Skeletal muscle cell (primary cell): Measurements from ENCODE around the gene WNT6.
"Not testable (repeated sequence)": the region's sequence is repeated elsewhere in the genome, so short reads cannot be mapped to it uniquely, and the experiment has no call there.

ENCODE experiments used
- DNase-seq: peaks from one replicate; pipeline ENCODE4 v3.0.0-alpha.2; 2010; ENCODE audit warnings: low read depth
- H3K4me3 ChIP-seq: 2 replicates; pipeline ENCODE4 v1.5.1; 2011; ENCODE audit warnings: low read depth, mild to moderate bottlenecking, control low read depth, low read length, moderate library complexity

The WNT6 gene

DNA sequence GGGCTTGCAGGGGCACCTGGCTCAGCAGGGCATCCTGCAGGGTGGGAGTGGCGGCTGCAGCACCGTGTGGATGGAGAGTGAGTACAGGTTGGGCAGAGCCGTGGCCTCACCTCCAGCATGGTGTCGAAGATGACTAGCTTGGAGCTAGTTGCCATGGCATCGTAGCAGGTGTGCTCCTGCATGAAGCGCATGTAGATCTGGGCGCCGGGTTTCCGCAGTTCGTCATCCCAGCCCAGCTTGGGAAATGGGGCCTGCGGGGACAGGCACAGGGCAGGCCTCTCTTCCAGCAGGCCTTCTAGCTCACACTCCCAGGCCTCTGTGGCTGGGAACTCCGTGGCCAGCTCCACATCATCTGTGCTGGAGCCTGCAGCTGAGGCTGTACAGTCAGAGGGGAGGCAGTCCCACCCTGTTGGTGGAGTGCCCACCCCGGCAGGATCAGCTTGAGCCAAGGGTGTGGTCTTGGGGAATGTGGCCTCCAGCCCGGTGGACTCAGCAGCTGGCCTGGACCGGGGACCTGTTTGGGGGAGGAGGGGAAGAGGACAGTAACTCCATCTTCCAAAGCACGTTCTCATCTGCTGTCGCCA is 29.6 kb upstream of the WNT6 start:
- no peak for DNase-seq
- no peak overlapping the region for H3K4me3 ChIP-seq

GRCh38 chr2:218830526-218831306 is 28.9 kb upstream of the WNT6 start:
- no peak for DNase-seq
- no peak overlapping the region for H3K4me3 ChIP-seq

DNA sequence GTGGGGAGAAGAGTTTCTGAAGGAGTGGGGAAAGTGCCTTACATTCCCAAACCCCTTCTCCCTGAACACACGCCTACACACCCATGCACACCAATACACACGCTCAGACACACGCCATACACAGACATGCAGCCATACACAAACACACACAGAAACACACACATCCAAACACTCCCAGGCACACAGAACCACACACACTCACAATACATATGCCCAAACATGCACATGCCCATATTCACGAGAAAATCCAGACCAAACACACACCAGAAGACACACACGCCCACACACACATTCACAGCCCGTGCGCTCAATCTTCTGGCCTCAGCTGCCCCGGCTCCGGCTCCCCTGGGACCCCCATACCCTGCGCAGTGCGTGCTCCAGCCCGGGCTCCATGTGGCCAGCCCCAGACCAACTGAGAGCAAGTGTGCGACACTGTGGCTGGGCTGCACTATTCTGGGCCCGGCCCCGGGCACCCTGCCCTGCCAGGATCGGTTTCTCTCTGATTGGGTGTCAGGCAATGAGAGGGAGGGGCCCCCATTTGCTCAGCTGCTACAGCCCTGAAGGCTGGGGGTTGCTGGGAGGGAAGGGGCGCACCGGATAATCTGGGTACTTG is 28.1 kb upstream of the WNT6 start, which contains the start of gene PRKAG3:
PRKAG3 (minus strand) TSS at position 426 of the 613 bp plus-strand sequence.
- H3K4me3 ChIP-seq, result no peak within 1 kb of the TSS
- no peak for DNase-seq

DNA sequence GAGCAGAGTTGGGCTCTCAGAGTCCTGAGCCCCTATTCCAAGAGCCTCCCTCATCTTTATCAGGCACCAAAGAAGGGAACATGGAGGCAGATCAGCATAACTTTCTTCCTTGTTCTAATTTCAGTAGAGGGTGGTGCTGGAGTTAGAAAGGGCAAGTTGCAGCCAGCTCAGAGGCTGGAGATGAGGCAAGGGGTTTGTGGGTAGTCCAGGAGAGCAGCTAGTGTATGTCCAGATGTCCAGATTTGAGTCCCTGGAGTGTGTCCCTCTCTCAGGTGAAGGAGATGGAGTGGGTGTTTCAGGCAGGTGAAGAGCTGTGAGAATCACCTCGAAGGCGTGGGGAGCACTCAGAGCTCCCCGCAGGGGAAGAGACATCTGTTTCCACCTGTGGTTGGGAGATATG is 27.5 kb upstream of the WNT6 start:
- DNase-seq, result no peak
- no peak overlapping the region for H3K4me3 ChIP-seq

- DNase-seq, result no peak
- no peak overlapping the region for H3K4me3 ChIP-seq
Observed at GRCh38 chr2:218832520-218832919, 27.1 kb upstream of the WNT6 start.

- H3K4me3 ChIP-seq, result no peak overlapping the region
- DNase-seq, result no peak
Observed at GRCh38 chr2:218833023-218833609, 26.5 kb upstream of the WNT6 start.

- DNase-seq, result no peak
- H3K4me3 ChIP-seq, result no peak overlapping the region
Observed at GRCh38 chr2:218834685-218835084, 24.9 kb upstream of the WNT6 start.

DNA sequence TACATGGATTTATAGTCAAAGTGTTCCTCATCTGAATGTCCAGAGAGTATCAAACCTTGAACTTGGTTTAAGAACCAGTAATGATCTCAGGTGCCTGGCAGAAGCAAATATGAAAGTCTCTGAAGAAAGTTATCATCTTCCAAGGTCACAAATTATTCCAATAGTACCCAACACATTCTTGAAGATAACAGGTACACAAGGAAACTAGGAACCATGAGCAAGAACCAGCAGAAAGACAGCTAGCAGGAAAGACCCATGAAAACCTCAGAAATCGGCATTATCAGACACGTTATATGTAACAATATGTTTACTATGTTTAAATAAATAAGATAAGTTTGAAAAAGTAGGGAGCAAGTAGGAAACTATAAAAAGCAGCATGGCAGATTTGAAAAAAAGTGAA is 22.1 kb upstream of the WNT6 start:
- DNase-seq, result no peak
- H3K4me3 ChIP-seq, result no peak overlapping the region

GRCh38 chr2:218839430-218839829 is 20.2 kb upstream of the WNT6 start:
- no peak for DNase-seq
- no peak overlapping the region for H3K4me3 ChIP-seq

- DNase-seq, result no peak
- H3K4me3 ChIP-seq, result no peak overlapping the region
Observed at GRCh38 chr2:218839888-218840287, 19.7 kb upstream of the WNT6 start.

- H3K4me3 ChIP-seq, DNase-seq: not testable (repeated sequence)
Observed at GRCh38 chr2:218844334-218844733, 15.3 kb upstream of the WNT6 start.

- DNase-seq, H3K4me3 ChIP-seq: not testable (repeated sequence)
Observed at GRCh38 chr2:218846963-218847362, 12.6 kb upstream of the WNT6 start.

- no peak overlapping the region for H3K4me3 ChIP-seq
- DNase-seq, result no peak
Observed at GRCh38 chr2:218849721-218850120, 9.9 kb upstream of the WNT6 start.

DNA sequence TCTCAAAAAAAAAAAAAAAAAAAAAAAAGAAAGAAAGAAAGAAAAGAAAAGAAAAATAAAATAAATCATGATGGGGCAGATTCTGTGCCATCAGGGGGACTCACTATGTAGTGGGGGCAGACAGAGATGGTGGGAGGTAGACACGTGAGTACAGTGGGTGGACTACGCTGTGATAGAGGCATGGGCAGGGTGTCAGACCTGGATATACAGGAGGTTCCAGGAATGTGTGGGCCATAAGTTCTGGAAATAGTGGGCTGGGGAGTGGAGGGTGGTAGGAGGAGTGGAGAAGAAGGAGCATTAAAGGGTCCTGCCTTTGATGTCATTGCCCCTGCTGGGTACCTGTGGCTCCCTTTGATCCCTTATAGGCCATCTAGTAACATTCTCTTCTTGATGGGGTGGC is 8.8 kb upstream of the WNT6 start:
- DNase-seq, result no peak
- no peak overlapping the region for H3K4me3 ChIP-seq

DNA sequence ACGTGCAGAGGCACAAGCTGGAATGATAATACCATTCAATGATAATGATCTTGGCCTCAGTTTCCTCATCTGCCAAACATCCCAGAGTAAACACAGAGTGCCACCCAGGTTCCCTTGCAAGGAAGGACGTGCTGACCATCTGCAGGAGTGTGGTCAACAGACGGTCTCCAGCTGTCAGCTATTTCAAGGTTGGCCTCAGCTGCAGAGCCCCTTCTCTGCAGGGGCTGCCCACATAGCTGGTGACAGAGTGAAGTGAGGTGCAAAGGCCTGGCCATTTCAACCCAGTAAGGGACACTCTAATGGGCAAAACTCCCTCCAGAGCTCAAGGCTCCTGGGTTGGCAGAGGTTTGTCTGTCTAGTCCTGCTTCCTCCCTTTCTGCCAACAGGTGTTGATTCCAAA is 8.3 kb upstream of the WNT6 start:
- no peak for DNase-seq
- H3K4me3 ChIP-seq, result no peak overlapping the region

GRCh38 chr2:218852911-218853667 is 6.5 kb upstream of the WNT6 start:
- DNase-seq, result no peak
- no peak overlapping the region for H3K4me3 ChIP-seq

GRCh38 chr2:218853766-218854165 is 5.8 kb upstream of the WNT6 start:
- no peak overlapping the region for H3K4me3 ChIP-seq
- no peak for DNase-seq

DNA sequence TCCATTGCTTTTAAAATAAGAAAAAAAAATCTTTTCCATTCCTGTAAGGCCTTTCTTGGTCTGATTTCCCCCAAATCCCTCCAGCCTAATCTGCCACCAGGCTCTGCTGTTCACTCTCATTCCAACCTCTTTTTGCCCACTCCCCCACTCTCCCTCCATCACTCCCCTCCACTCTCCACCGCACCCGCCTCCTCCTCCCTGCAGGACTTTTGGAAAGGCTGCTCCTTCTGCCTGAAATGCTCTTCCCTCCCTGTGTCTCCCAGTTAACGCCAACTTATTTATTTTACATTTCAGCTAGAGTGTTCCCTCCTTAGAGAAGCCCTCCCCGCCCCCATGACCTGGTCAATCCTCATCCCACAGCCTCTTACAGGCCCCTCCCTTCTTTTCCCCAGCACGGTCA is 4.7 kb upstream of the WNT6 start:
- DNase-seq, result no peak
- H3K4me3 ChIP-seq, result no peak overlapping the region

- H3K4me3 ChIP-seq, result no peak overlapping the region
- no peak for DNase-seq
Observed at GRCh38 chr2:218855305-218856166, 4.1 kb upstream of the WNT6 start.
